KMS-11 (cell line): ENCODE results near the gene CNIH3.

Experiments used
- H2AFZ ChIP-seq: fragments of 200-600 bp; sonication (generic); 2 replicates; pipeline ENCODE4 v1.6.1; 2016; ENCODE audit warnings: antibody characterized with exemption, mixed run types, low read depth
- H3K27ac ChIP-seq: fragments of 200-600 bp; sonication (generic); 2 replicates; pipeline ENCODE4 v1.6.1; 2016; ENCODE audit warnings: mild to moderate bottlenecking, mixed run types
- H3K27me3 ChIP-seq: fragments of 200-600 bp; sonication (generic); 2 replicates; pipeline ENCODE4 v1.6.1; 2017; ENCODE audit warnings: mild to moderate bottlenecking, low read depth, mixed run types, moderate library complexity; ENCODE audit not compliant: insufficient read depth
- H3K36me3 ChIP-seq: fragments of 200-600 bp; sonication (generic); 2 replicates; pipeline ENCODE4 v1.6.1; 2017; ENCODE audit warnings: mild to moderate bottlenecking, mixed run types; ENCODE audit not compliant: insufficient read depth
- H3K4me1 ChIP-seq: fragments of 200-600 bp; sonication (generic); 2 replicates; pipeline ENCODE4 v1.6.1; 2016; ENCODE audit warnings: mild to moderate bottlenecking, low read depth, mixed run types; ENCODE audit not compliant: poor library complexity, severe bottlenecking
- H3K4me2 ChIP-seq: fragments of 200-600 bp; sonication (generic); 2 replicates; pipeline ENCODE4 v1.7.0; 2016; ENCODE audit warnings: mild to moderate bottlenecking, mixed run types
- H3K4me3 ChIP-seq: fragments of 200-600 bp; sonication (generic); IDR thresholded peaks from 2 replicates; pipeline ENCODE4 v1.6.1; 2017; ENCODE audit warnings: low read depth, low read length, mixed read lengths; ENCODE audit not compliant: insufficient read depth
- H3K79me2 ChIP-seq: fragments of 200-600 bp; sonication (generic); 2 replicates; pipeline ENCODE4 v1.6.1; 2016; ENCODE audit warnings: low read depth, mixed run types; ENCODE audit not compliant: insufficient read depth
- H3K9ac ChIP-seq: fragments of 200-600 bp; sonication (generic); 2 replicates; pipeline ENCODE4 v1.6.1; 2016; ENCODE audit warnings: mild to moderate bottlenecking, mixed run types
- H4K20me1 ChIP-seq: fragments of 200-600 bp; sonication (generic); 2 replicates; pipeline ENCODE4 v1.6.1; 2016; ENCODE audit warnings: mild to moderate bottlenecking, mixed run types; ENCODE audit not compliant: insufficient read depth
- TF ChIP-seq, protein P1 (sequence below): fragments of 200-600 bp; sonication (generic); conservative IDR thresholded peaks from 2 replicates; pipeline ENCODE4 v1.6.1; 2017; ENCODE audit warnings: low read depth, mild to moderate bottlenecking, antibody characterized with exemption, low read length, moderate library complexity, mixed read lengths

The CNIH3 gene

DNA sequence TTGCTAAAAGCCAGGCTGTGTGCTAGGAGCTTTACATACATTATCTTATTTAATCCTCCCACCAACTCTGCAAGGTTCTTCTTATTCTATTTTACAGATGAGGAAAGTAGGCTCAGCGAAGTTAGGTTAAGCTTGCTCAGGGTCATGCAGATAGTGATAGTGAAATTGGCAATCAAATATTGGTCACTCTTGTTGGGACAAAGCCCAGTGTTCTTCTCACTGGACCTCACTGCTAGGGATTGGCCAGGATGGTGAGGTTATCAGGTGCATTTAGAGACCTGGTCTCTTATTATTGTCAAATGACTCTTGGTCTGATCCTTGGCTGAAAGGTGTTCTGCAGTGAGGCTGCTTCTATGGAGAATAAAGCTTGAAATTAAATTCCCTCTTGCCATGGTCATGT is 145.1 kb downstream of the CNIH3 start:
- TF ChIP-seq, protein P1, sequence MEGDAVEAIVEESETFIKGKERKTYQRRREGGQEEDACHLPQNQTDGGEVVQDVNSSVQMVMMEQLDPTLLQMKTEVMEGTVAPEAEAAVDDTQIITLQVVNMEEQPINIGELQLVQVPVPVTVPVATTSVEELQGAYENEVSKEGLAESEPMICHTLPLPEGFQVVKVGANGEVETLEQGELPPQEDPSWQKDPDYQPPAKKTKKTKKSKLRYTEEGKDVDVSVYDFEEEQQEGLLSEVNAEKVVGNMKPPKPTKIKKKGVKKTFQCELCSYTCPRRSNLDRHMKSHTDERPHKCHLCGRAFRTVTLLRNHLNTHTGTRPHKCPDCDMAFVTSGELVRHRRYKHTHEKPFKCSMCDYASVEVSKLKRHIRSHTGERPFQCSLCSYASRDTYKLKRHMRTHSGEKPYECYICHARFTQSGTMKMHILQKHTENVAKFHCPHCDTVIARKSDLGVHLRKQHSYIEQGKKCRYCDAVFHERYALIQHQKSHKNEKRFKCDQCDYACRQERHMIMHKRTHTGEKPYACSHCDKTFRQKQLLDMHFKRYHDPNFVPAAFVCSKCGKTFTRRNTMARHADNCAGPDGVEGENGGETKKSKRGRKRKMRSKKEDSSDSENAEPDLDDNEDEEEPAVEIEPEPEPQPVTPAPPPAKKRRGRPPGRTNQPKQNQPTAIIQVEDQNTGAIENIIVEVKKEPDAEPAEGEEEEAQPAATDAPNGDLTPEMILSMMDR: no peak
- H4K20me1 ChIP-seq: no peaks in the 10 kb centered on the region
- no peak overlapping the region for H3K9ac ChIP-seq
- no peak overlapping the region for H2AFZ ChIP-seq
- H3K4me3 ChIP-seq: no peak overlapping the region
- H3K27me3 ChIP-seq: no peaks in the 10 kb centered on the region
- H3K4me1 ChIP-seq: no peaks in the 10 kb centered on the region
- H3K27ac ChIP-seq: no peak overlapping the region
- H3K79me2 ChIP-seq: no peaks in the 10 kb centered on the region
- H3K4me2 ChIP-seq: no peak overlapping the region
- H3K36me3 ChIP-seq: no peaks in the 10 kb centered on the region

DNA sequence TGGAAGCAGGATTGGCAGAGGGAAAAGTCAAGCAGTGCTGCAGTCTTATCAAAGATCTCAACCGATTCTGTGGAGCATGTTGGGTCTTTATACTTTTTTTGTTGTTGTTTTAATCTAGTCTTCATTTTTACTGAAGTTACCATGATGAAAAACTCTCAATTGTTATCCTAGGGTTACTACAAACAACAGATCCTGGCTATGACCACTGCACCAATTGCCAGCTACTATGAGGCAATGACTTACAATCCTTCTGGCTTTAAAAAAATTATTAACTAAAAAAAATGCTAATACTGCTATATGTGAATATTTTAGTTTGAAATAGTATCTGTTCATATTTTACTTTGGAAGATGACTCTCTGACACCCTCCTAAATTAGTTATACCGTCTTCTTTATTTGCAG is 145.9 kb downstream of the CNIH3 start:
- Histone ChIP-seq H3K4me1 (no peaks in the 10 kb centered on the region), H3K4me3 (no peak overlapping the region), H4K20me1 (no peaks in the 10 kb centered on the region), H3K27ac (no peak overlapping the region), H3K27me3 (no peaks in the 10 kb centered on the region), H3K79me2 (no peaks in the 10 kb centered on the region), H3K4me2 (no peak overlapping the region), H2AFZ (no peak overlapping the region), H3K9ac (no peak overlapping the region), H3K36me3 (no peaks in the 10 kb centered on the region)
- TF ChIP-seq, protein P1: no peak

DNA sequence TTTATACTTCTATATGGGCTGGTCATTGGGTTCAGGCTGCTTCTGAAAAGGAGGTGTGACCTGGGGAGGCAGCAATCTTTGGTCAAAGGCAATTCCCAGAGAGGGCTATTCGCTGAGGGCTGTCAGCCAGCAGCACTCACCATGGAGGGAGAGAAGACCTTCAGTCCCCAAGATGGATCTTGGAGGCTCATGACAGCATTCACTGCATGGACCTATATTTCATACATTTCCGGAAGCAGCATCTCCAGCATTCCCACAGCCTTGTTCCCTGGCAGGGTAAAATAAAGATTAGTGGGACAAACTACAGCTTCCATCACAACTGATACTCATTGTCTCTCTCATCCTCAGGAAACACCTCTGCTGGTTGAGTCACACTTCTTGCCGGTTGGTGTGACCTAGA is 146.6 kb downstream of the CNIH3 start:
- Histone ChIP-seq H4K20me1 (no peaks in the 10 kb centered on the region), H3K4me3 (no peak overlapping the region), H3K9ac (no peak overlapping the region), H3K36me3 (no peaks in the 10 kb centered on the region), H3K79me2 (no peaks in the 10 kb centered on the region), H3K27me3 (no peaks in the 10 kb centered on the region), H3K4me1 (no peaks in the 10 kb centered on the region), H3K4me2 (no peak overlapping the region), H3K27ac (no peak overlapping the region), H2AFZ (no peak overlapping the region)
- TF ChIP-seq, protein P1: no peak

DNA sequence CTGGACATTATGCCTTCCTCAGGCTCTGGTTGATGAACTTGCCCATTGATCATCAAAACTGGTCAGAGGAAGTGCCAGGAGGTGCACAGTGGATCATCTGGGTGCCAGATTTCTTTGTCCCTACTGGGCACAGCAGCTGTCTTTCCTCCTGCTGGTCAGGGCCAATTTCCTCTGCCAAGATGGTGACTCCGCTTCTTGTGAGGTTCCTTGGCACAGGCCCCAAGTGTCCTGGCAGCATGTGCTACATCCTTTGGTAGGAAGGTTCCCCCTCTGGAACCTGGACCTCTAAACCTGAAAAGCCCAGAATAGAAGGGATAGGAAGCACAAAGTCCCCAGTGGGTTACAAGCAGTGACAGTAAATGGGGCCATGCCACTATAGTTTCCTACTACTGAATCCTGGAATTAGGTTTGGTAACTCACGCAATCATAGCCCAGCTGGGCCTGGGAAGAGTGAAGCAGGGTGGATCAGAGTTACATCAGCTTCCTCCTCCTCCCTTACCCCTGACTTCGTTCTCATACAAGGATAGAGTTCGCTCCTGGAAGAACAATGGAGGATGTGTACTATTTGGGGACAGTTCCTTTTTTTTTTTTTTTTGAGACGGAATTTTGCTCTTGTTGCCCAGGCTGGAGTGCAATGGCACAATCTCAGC is 147.1 kb downstream of the CNIH3 start:
- H3K27ac ChIP-seq: no peak overlapping the region
- H3K79me2 ChIP-seq: no peaks in the 10 kb centered on the region
- H3K36me3 ChIP-seq: no peaks in the 10 kb centered on the region
- H3K27me3 ChIP-seq: no peaks in the 10 kb centered on the region
- TF ChIP-seq, protein P1: no peak
- no peaks in the 10 kb centered on the region for H4K20me1 ChIP-seq
- H3K4me1 ChIP-seq: no peaks in the 10 kb centered on the region
- no peak overlapping the region for H3K9ac ChIP-seq
- H3K4me3 ChIP-seq: no peak overlapping the region
- no peak overlapping the region for H2AFZ ChIP-seq
- no peak overlapping the region for H3K4me2 ChIP-seq
